DOHH2 (cell line): ENCODE measurements around the gene SLC8A1.

Source experiments
- H3F3A ChIP-seq: fragments of 200-600 bp; sonication (generic), shearing (Covaris generic); 2 replicates; pipeline ENCODE4 v1.6.0; 2016; ENCODE audit warnings: antibody characterized with exemption, mild to moderate bottlenecking; ENCODE audit not compliant: control insufficient read depth, insufficient read depth
- H3K27ac ChIP-seq: fragments of 200-600 bp; sonication (generic); 2 replicates; pipeline ENCODE4 v1.5.1; 2014; ENCODE audit warnings: low read depth, mild to moderate bottlenecking, low read length, moderate library complexity
- H3K27me3 ChIP-seq: fragments of 200-600 bp; sonication (generic); 2 replicates; pipeline ENCODE4 v1.6.1; 2014; ENCODE audit warnings: mild to moderate bottlenecking, low read length, mixed read lengths; ENCODE audit not compliant: control insufficient read depth
- H3K36me3 ChIP-seq: fragments of 200-600 bp; sonication (generic); 2 replicates; pipeline ENCODE4 v1.6.1; 2014; ENCODE audit warnings: mild to moderate bottlenecking, low read length, moderate library complexity, mixed read lengths; ENCODE audit not compliant: control insufficient read depth
- H3K4me1 ChIP-seq: fragments of 200-600 bp; sonication (generic); 2 replicates; pipeline ENCODE4 v1.6.1; 2014; ENCODE audit warnings: mild to moderate bottlenecking, low read length, mixed read lengths; ENCODE audit not compliant: control insufficient read depth
- H3K4me2 ChIP-seq: fragments of 200-600 bp; sonication (generic); 2 replicates; pipeline ENCODE4 v1.6.0; 2014; ENCODE audit warnings: mild to moderate bottlenecking, low read length, moderate library complexity
- H3K4me3 ChIP-seq: fragments of 200-600 bp; sonication (generic); 2 replicates; pipeline ENCODE4 v1.5.1; 2014; ENCODE audit warnings: mild to moderate bottlenecking, low read length, mixed read lengths
- H3K79me2 ChIP-seq: fragments of 200-600 bp; sonication (generic); 2 replicates; pipeline ENCODE4 v1.6.1; 2014; ENCODE audit warnings: mild to moderate bottlenecking, low read length, mixed read lengths; ENCODE audit not compliant: control insufficient read depth
- H3K9me2 ChIP-seq: fragments of 200-600 bp; sonication (generic); replicated peaks from 2 replicates; pipeline ENCODE4 v1.6.1; 2014; ENCODE audit warnings: mild to moderate bottlenecking, low read length, mixed read lengths; ENCODE audit not compliant: control insufficient read depth
- H3K9me3 ChIP-seq: fragments of 200-600 bp; sonication (generic); 2 replicates; pipeline ENCODE4 v1.6.1; 2014; ENCODE audit warnings: antibody characterized with exemption, low read length, mixed read lengths; ENCODE audit not compliant: control insufficient read depth, insufficient read depth
- H4K20me1 ChIP-seq: fragments of 200-600 bp; sonication (generic); 2 replicates; pipeline ENCODE4 v1.6.0; 2014; ENCODE audit warnings: low read depth, mild to moderate bottlenecking, antibody characterized with exemption, low read length, moderate library complexity; ENCODE audit not compliant: control insufficient read depth, insufficient read depth
- EZH2phosphoT487 ChIP-seq: fragments of 200-600 bp; sonication (generic); IDR thresholded peaks from 2 replicates; pipeline ENCODE4 v1.6.1; 2017; ENCODE audit warnings: borderline replicate concordance, mild to moderate bottlenecking, antibody characterized with exemption, low read length, moderate library complexity, mixed read lengths
- TF ChIP-seq, protein P1 (sequence below): fragments of 200-600 bp; sonication (generic); IDR thresholded peaks from one replicate; pipeline ENCODE4 v1.5.1; 2014; ENCODE audit warnings: antibody characterized with exemption, mild to moderate bottlenecking, low read depth, low read length; ENCODE audit not compliant: poor library complexity, severe bottlenecking

The SLC8A1 gene

DNA sequence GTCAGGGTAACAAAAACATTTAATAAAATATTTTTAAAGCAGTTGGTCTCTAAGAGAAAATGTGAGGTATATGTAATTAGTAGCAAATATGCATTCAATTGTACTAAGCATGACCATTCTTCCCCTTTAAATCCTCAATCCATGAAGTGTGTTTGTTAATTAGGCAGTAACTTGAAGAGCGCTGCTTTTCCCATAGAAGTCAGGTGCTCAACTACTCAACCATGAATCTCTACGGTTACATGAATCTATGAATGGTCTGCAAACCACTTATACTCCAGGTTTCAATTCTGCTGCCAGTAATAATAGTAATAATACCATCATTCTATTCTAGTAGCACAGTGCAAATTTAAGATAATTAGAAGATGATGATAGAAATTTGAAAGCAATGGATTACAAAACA is 55.8 kb downstream of the SLC8A1 start:
- H4K20me1 ChIP-seq = no peaks in the 10 kb centered on the region
- H3K79me2 ChIP-seq = peaks cover 41% of the 10 kb centered on the region
- no peaks in the 10 kb centered on the region for H3K27me3 ChIP-seq
- H3K36me3 ChIP-seq = no peaks in the 10 kb centered on the region; the same call in 1 of the 2 replicates
- H3F3A ChIP-seq = no peaks in the 10 kb centered on the region
- H3K4me1 ChIP-seq = peaks cover 29% of the 10 kb centered on the region
- TF ChIP-seq, protein P1, sequence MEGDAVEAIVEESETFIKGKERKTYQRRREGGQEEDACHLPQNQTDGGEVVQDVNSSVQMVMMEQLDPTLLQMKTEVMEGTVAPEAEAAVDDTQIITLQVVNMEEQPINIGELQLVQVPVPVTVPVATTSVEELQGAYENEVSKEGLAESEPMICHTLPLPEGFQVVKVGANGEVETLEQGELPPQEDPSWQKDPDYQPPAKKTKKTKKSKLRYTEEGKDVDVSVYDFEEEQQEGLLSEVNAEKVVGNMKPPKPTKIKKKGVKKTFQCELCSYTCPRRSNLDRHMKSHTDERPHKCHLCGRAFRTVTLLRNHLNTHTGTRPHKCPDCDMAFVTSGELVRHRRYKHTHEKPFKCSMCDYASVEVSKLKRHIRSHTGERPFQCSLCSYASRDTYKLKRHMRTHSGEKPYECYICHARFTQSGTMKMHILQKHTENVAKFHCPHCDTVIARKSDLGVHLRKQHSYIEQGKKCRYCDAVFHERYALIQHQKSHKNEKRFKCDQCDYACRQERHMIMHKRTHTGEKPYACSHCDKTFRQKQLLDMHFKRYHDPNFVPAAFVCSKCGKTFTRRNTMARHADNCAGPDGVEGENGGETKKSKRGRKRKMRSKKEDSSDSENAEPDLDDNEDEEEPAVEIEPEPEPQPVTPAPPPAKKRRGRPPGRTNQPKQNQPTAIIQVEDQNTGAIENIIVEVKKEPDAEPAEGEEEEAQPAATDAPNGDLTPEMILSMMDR = no peak
- TF ChIP-seq EZH2phosphoT487 = no peak
- no peak overlapping the region for H3K27ac ChIP-seq
- H3K4me2 ChIP-seq = peak overlapping the region; percentile 13; the same call in 1 of the 2 replicates
- no peaks in the 10 kb centered on the region for H3K9me2 ChIP-seq
- no peak overlapping the region for H3K4me3 ChIP-seq
- no peaks in the 10 kb centered on the region for H3K9me3 ChIP-seq

DNA sequence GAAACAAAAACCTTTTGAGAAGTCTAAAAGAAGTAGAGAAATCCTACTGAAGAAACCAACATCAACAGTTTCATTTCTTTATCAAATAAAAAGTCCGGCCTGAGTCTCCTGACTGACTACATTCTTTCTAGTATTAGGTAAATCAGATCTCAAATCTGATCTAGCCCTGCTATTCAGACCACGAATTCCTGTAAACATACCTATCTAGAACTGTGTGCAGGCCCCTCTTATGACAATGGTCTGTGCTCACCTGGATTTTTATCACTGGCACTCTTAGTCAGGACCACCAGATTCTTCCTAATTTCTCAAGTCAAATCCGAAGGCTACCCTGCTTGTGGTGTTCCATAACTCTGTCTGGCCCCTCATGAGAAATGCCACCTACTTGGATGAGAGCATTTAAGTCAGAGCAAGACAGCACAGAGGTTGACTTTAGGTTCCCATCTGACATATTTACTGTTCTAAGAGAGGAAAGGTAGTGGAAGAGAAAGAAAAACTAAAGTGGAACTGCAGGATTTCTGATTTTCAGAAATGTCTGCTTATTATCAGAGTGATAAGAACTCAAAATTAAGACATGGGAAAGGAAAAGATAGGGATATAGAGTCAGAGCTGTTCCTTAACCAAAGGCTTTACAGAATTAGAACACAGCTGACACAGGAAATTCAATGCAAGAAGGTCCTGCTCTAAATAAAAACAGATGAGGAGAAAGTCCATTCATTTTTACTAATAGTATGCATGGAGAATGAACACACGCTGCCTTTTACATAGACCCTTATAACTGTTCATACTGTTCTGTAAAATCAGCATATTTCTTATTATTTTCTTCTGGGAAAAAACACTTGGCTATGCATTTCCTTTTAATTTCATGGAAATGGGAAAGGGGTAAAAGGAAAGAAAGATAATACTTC is 56.5 kb downstream of the SLC8A1 start:
- Histone ChIP-seq H3K27ac (no peak overlapping the region), H3K4me3 (no peak overlapping the region), H3F3A (no peaks in the 10 kb centered on the region), H3K4me1 (peaks cover 29% of the 10 kb centered on the region), H4K20me1 (no peaks in the 10 kb centered on the region), H3K36me3 (no peaks in the 10 kb centered on the region; the same call in 1 of the 2 replicates), H3K27me3 (no peaks in the 10 kb centered on the region), H3K4me2 (no peak overlapping the region), H3K9me2 (no peaks in the 10 kb centered on the region), H3K9me3 (no peaks in the 10 kb centered on the region), H3K79me2 (peaks cover 37% of the 10 kb centered on the region)
- no peak for TF ChIP-seq EZH2phosphoT487
- TF ChIP-seq, protein P1 = no peak

DNA sequence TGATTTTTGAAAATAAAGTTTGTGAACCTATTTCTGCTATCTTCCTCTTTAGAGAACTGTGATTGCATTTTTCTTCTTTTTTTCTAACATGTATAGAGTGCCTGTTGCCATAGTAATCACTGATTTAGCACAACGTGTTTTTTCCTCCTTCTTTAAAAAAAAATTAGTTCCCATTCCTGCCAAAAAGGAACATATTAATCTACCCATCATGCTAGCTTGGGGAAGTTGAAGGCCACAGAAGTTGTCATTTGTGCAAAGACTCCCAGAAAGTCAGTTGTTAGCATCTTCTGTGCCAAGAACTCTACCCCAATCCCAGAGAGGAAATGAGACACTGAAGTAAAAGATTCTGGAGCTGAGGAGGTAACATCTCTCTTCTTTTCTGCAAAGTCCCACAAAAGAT is 57.3 kb downstream of the SLC8A1 start:
- H4K20me1 ChIP-seq = no peaks in the 10 kb centered on the region
- H3K4me1 ChIP-seq = peaks cover 29% of the 10 kb centered on the region
- no peak overlapping the region for H3K27ac ChIP-seq
- H3F3A ChIP-seq = no peaks in the 10 kb centered on the region
- H3K36me3 ChIP-seq = no peaks in the 10 kb centered on the region; the same call in 1 of the 2 replicates
- no peaks in the 10 kb centered on the region for H3K9me2 ChIP-seq
- H3K27me3 ChIP-seq = no peaks in the 10 kb centered on the region
- H3K4me2 ChIP-seq = no peak overlapping the region
- H3K9me3 ChIP-seq = no peaks in the 10 kb centered on the region
- no peak for TF ChIP-seq EZH2phosphoT487
- TF ChIP-seq, protein P1 = no peak
- H3K4me3 ChIP-seq = no peak overlapping the region
- peaks cover 38% of the 10 kb centered on the region for H3K79me2 ChIP-seq
